ENCODE measurements around the gene DUSP18. TPM values are rescaled to one million over a fixed set of nuclear protein-coding genes. Genes with fewer than 3 reads are reported as not detected.

Gene DUSP18
- total and polyA plus RNA-seq, 2 of the 13 experiments (the other 11 are each of a cell fraction or from before 2014, with no cell fraction given) = 1.4 to 2.3 TPM

DNA sequence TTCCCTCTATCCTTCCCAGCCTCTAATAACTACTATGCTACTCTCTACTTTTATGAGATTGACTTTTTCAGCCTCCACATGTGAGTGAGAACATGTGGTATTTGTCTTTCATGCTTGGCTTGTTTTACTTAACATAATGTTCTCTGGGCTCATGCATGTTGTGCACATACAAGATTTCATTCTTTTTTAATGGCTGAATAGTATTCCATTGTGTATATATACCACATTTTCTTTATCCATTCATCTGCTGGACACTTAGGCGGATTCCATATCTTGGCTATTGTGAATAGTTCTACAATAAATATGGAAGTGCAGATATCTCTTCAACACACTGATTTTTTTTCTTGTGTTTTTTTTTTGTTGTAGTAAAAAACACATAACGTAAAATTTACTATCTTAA is 46.4 kb upstream of the DUSP18 start:
- H3K27me3 ChIP-seq (ENCODE audit: control insufficient read depth in 1 of 2, insufficient read depth in 2 of 2, low read length in 2 of 2) = no peaks in the 10 kb centered on the region
- H3K4me3 ChIP-seq (replicated peaks in 1 of 3; ENCODE audit: insufficient read depth in 1 of 3, low read depth in 2 of 3, low read length in 3 of 3) = no peak overlapping the region
- H2AFZ ChIP-seq (ENCODE audit: low read length) = no peak overlapping the region
- ATAC-seq = no peak
- H3K4me2 ChIP-seq (ENCODE audit: low read depth, low read length) = no peak overlapping the region
- H4K20me1 ChIP-seq (ENCODE audit: insufficient read depth, low read length) = no peaks in the 10 kb centered on the region
- CTCF ChIA-PET (ENCODE audit: low intra/inter-chr PET ratio, low total read pairs) = no interaction called here
- FAIRE-seq = no peak
- intact Hi-C loops (cut with micrococcal nuclease; ENCODE audit: unreplicated experiment) (no loop called here), in situ Hi-C loops (cut with HindIII; ENCODE audit: extremely low pct_ligation_motif_present, low pct_unique_long_range_greater_than_20kb) (no loop called here)
- TF ChIP-seq ZNF317 (CRISPR knock-in tag; IDR thresholded peaks at IDR 0.05) = no peak
- TF ChIP-seq, protein P1, sequence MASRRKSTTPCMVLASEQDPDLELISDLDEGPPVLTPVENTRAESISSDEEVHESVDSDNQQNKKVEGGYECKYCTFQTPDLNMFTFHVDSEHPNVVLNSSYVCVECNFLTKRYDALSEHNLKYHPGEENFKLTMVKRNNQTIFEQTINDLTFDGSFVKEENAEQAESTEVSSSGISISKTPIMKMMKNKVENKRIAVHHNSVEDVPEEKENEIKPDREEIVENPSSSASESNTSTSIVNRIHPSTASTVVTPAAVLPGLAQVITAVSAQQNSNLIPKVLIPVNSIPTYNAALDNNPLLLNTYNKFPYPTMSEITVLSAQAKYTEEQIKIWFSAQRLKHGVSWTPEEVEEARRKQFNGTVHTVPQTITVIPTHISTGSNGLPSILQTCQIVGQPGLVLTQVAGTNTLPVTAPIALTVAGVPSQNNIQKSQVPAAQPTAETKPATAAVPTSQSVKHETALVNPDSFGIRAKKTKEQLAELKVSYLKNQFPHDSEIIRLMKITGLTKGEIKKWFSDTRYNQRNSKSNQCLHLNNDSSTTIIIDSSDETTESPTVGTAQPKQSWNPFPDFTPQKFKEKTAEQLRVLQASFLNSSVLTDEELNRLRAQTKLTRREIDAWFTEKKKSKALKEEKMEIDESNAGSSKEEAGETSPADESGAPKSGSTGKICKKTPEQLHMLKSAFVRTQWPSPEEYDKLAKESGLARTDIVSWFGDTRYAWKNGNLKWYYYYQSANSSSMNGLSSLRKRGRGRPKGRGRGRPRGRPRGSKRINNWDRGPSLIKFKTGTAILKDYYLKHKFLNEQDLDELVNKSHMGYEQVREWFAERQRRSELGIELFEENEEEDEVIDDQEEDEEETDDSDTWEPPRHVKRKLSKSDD (CRISPR knock-in tag; IDR thresholded peaks at IDR 0.05; ENCODE audit: low read depth) = no peak
- no peak for TF ChIP-seq SATB2 (CRISPR knock-in tag; IDR thresholded peaks at IDR 0.05)
- no peak for TF ChIP-seq MED13 (CRISPR knock-in tag; IDR thresholded peaks at IDR 0.05)
- TF ChIP-seq ZBTB42 (CRISPR knock-in tag; IDR thresholded peaks at IDR 0.05) = no peak
- TF ChIP-seq, protein P2, sequence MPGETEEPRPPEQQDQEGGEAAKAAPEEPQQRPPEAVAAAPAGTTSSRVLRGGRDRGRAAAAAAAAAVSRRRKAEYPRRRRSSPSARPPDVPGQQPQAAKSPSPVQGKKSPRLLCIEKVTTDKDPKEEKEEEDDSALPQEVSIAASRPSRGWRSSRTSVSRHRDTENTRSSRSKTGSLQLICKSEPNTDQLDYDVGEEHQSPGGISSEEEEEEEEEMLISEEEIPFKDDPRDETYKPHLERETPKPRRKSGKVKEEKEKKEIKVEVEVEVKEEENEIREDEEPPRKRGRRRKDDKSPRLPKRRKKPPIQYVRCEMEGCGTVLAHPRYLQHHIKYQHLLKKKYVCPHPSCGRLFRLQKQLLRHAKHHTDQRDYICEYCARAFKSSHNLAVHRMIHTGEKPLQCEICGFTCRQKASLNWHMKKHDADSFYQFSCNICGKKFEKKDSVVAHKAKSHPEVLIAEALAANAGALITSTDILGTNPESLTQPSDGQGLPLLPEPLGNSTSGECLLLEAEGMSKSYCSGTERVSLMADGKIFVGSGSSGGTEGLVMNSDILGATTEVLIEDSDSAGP (CRISPR knock-in tag; IDR thresholded peaks at IDR 0.05; ENCODE audit: borderline replicate concordance) = no peak
- TF ChIP-seq ZC3H4 (CRISPR knock-in tag; IDR thresholded peaks at IDR 0.05; ENCODE audit: borderline replicate concordance) = no peak
- no peak for TF ChIP-seq RFX1 (IDR thresholded peaks at IDR 0.05)
- no peak for TF ChIP-seq ZNF75D (CRISPR knock-in tag; IDR thresholded peaks at IDR 0.05; ENCODE audit: borderline replicate concordance)
- TF ChIP-seq ZSCAN22 (CRISPR knock-in tag; IDR thresholded peaks at IDR 0.05) = no peak
- TF ChIP-seq, protein P3, sequence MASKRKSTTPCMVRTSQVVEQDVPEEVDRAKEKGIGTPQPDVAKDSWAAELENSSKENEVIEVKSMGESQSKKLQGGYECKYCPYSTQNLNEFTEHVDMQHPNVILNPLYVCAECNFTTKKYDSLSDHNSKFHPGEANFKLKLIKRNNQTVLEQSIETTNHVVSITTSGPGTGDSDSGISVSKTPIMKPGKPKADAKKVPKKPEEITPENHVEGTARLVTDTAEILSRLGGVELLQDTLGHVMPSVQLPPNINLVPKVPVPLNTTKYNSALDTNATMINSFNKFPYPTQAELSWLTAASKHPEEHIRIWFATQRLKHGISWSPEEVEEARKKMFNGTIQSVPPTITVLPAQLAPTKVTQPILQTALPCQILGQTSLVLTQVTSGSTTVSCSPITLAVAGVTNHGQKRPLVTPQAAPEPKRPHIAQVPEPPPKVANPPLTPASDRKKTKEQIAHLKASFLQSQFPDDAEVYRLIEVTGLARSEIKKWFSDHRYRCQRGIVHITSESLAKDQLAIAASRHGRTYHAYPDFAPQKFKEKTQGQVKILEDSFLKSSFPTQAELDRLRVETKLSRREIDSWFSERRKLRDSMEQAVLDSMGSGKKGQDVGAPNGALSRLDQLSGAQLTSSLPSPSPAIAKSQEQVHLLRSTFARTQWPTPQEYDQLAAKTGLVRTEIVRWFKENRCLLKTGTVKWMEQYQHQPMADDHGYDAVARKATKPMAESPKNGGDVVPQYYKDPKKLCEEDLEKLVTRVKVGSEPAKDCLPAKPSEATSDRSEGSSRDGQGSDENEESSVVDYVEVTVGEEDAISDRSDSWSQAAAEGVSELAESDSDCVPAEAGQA (IDR thresholded peaks at IDR 0.05; ENCODE audit: low read depth) = no peak
- TF ChIP-seq, protein P3 (CRISPR knock-in tag; IDR thresholded peaks at IDR 0.05; ENCODE audit: borderline replicate concordance) = no peak
- H3K36me3 ChIP-seq (replicated peaks in 1 of 2; ENCODE audit: control insufficient read depth in 1 of 2, insufficient read depth in 2 of 2, low read length in 2 of 2) = no peaks in the 10 kb centered on the region
- no TSS peak for BruUV-seq (replicated peaks)
- no peaks in the 10 kb centered on the region for H3K9me3 ChIP-seq (ENCODE audit: low read length)
- POLR2A ChIA-PET = no interaction called here
- WGBS (ENCODE audit: low lambda C conversion rate) = 48% methylated on average over 2 of the region's 2 CpGs
- H3K79me2 ChIP-seq (ENCODE audit: insufficient read depth, low read length) = no peaks in the 10 kb centered on the region
- no peaks in the 10 kb centered on the region for H3K4me1 ChIP-seq (ENCODE audit: insufficient read depth, low read length)
- H3K27ac ChIP-seq (ENCODE audit: extremely low read length, insufficient read depth, low read length) = no peak overlapping the region
- no peak for DNase-seq (ENCODE audit: low spot score)
- no peak overlapping the region for H3K9ac ChIP-seq (ENCODE audit: insufficient read depth, low read depth, low read length)
